OCI-LY7 (cell line): ENCODE results near the gene DLEC1.

ENCODE experiments used
- EZH2phosphoT487 ChIP-seq: fragments of 200-600 bp; sonication (generic); IDR thresholded peaks from 2 replicates; pipeline ENCODE4 v1.6.1; 2018; ENCODE audit warnings: low read depth, borderline replicate concordance, mild to moderate bottlenecking, mixed run types, antibody characterized with exemption, low read length, moderate library complexity, mixed read lengths
- TF ChIP-seq, protein P1 (sequence below): fragments of 200-600 bp; sonication (generic); conservative IDR thresholded peaks from 2 replicates; pipeline ENCODE4 v1.5.1; 2014; ENCODE audit warnings: mild to moderate bottlenecking, antibody characterized with exemption, low read length, moderate library complexity, mixed read lengths

DNA sequence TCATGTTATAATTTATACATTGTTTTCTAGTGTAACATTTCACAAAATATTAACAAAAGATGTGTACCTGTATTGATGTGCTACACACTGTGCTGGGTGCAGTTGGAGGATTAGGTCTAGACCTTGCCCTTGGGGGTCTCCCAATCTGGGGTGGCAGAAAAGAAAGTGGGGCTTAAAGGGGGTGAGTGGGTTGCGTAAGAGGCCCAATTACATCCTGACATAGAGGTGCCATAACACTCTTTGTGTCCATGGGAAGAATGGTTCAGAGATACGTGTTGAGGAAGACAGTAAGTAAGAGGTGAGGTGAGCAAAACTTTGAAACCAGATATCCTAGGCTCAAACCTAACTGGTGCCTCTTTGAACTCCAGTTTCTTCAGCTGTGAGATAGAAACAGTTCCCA lies 31.0 kb downstream of the DLEC1 start:
- TF ChIP-seq, protein P1, sequence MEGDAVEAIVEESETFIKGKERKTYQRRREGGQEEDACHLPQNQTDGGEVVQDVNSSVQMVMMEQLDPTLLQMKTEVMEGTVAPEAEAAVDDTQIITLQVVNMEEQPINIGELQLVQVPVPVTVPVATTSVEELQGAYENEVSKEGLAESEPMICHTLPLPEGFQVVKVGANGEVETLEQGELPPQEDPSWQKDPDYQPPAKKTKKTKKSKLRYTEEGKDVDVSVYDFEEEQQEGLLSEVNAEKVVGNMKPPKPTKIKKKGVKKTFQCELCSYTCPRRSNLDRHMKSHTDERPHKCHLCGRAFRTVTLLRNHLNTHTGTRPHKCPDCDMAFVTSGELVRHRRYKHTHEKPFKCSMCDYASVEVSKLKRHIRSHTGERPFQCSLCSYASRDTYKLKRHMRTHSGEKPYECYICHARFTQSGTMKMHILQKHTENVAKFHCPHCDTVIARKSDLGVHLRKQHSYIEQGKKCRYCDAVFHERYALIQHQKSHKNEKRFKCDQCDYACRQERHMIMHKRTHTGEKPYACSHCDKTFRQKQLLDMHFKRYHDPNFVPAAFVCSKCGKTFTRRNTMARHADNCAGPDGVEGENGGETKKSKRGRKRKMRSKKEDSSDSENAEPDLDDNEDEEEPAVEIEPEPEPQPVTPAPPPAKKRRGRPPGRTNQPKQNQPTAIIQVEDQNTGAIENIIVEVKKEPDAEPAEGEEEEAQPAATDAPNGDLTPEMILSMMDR, result no peak
- no peak for TF ChIP-seq EZH2phosphoT487
